ENCODE results near the gene MATR3.

- TF ChIP-seq MAX (IDR thresholded peaks at IDR 0.05; ENCODE audit: low read depth, low read length) (no peak), ZSCAN29 (IDR thresholded peaks at IDR 0.05) (no peak), CHD2 (IDR thresholded peaks at IDR 0.05; ENCODE audit: borderline replicate concordance, low read depth, low read length) (no peak), ZBTB33 (IDR thresholded peaks at IDR 0.05) (no peak), CTCF (IDR thresholded peaks at IDR 0.05 in 2 of 3, conservative IDR thresholded peaks at IDR 0.05 in 1 of 3; ENCODE audit: control insufficient read depth in 2 of 3, extremely low read depth in 1 of 3, insufficient read depth in 1 of 3, low read depth in 3 of 3, low read length in 3 of 3) (no peak), CEBPB (IDR thresholded peaks at IDR 0.05; ENCODE audit: borderline replicate concordance in 1 of 2, low read depth in 2 of 2, low read length in 2 of 2) (no peak), RCOR1 (conservative IDR thresholded peaks at IDR 0.05; ENCODE audit: low read depth, low read length) (no peak)
Measured at GRCh38 chr5:139248826-139249453, 44.6 kb upstream of the MATR3 start.
